MM.1S (cell line): ENCODE data around the gene PDE6A.

Experiments
- DNase-seq: peaks from one replicate; pipeline ENCODE4 v3.0.0-alpha.2; 2015
- H2AFZ ChIP-seq: fragments of 300-600 bp; sonication (generic); 2 replicates; pipeline ENCODE4 v1.6.0; 2016; ENCODE audit warnings: antibody characterized with exemption, low read length
- H3F3A ChIP-seq: fragments of 300-600 bp; sonication (generic); 2 replicates; pipeline ENCODE4 v1.6.1; 2016; ENCODE audit warnings: mild to moderate bottlenecking, antibody characterized with exemption, low read length, moderate library complexity, mixed read lengths; ENCODE audit not compliant: insufficient read depth
- H3K27ac ChIP-seq: fragments of 300-600 bp; sonication (generic); 2 replicates; pipeline ENCODE4 v1.5.1; 2016; ENCODE audit warnings: mild to moderate bottlenecking, low read length
- H3K27me3 ChIP-seq: fragments of 300-600 bp; sonication (generic); replicated peaks from 2 replicates; pipeline ENCODE4 v1.6.0; 2016; ENCODE audit warnings: low read length; ENCODE audit not compliant: insufficient read depth
- H3K36me3 ChIP-seq: fragments of 300-600 bp; sonication (generic); replicated peaks from 2 replicates; pipeline ENCODE4 v1.6.1; 2016; ENCODE audit warnings: mild to moderate bottlenecking, low read length, mixed read lengths; ENCODE audit not compliant: insufficient read depth
- H3K4me1 ChIP-seq: fragments of 300-600 bp; sonication (generic); 2 replicates; pipeline ENCODE4 v1.6.1; 2016; ENCODE audit warnings: low read length, mixed read lengths
- H3K4me2 ChIP-seq: fragments of 300-600 bp; sonication (generic); 2 replicates; pipeline ENCODE4 v1.6.0; 2016; ENCODE audit warnings: low read depth, low read length
- H3K4me3 ChIP-seq: fragments of 300-600 bp; sonication (generic); 2 replicates; pipeline ENCODE4 v1.5.1; 2016; ENCODE audit warnings: low read length, mixed read lengths
- H3K79me2 ChIP-seq: fragments of 300-600 bp; sonication (generic); 2 replicates; pipeline ENCODE4 v1.6.1; 2016; ENCODE audit warnings: mixed run types, low read length, mixed read lengths
- H3K9ac ChIP-seq: fragments of 300-600 bp; sonication (generic); 2 replicates; pipeline ENCODE4 v1.6.1; 2016; ENCODE audit warnings: low read length, mixed read lengths
- H3K9me2 ChIP-seq: fragments of 300-600 bp; sonication (generic); replicated peaks from 2 replicates; pipeline ENCODE4 v1.6.1; 2016; ENCODE audit warnings: mild to moderate bottlenecking, low read length, mixed read lengths; ENCODE audit not compliant: insufficient read depth
- H3K9me3 ChIP-seq: fragments of 300-600 bp; sonication (generic); replicated peaks from 2 replicates; pipeline ENCODE4 v1.6.1; 2016; ENCODE audit warnings: mild to moderate bottlenecking, low read length, mixed read lengths; ENCODE audit not compliant: insufficient read depth
- H4K20me1 ChIP-seq: fragments of 300-600 bp; sonication (generic); 2 replicates; pipeline ENCODE4 v1.6.1; 2016; ENCODE audit warnings: mild to moderate bottlenecking, low read length, moderate library complexity, mixed read lengths; ENCODE audit not compliant: insufficient read depth
- CTCF ChIP-seq: fragments of 300-600 bp; sonication (generic); IDR thresholded peaks from 2 replicates; pipeline ENCODE4 v1.5.1; 2016; ENCODE audit warnings: antibody characterized with exemption, low read length, mixed read lengths
- EZH2 ChIP-seq: fragments of 300-600 bp; sonication (generic); optimal IDR thresholded peaks from 2 replicates; pipeline ENCODE3; 2017; ENCODE audit warnings: low read depth, mild to moderate bottlenecking, antibody characterized with exemption, low read length, mixed read lengths
- EZH2phosphoT487 ChIP-seq: fragments of 300-600 bp; sonication (generic); IDR thresholded peaks from 2 replicates; pipeline ENCODE4 v1.6.1; 2018; ENCODE audit warnings: antibody characterized with exemption, low read length

PDE6A gene

GRCh38 chr5:149865746-149866145 is 78.8 kb downstream of the PDE6A start:
- Histone ChIP-seq H3K79me2 (no peaks in the 10 kb centered on the region), H3K36me3 (no peaks in the 10 kb centered on the region), H3K27ac (no peak overlapping the region), H4K20me1 (no peaks in the 10 kb centered on the region), H3K4me3 (no peak overlapping the region), H3K9me3 (no peaks in the 10 kb centered on the region), H3K27me3 (no peaks in the 10 kb centered on the region), H3K4me2 (no peak overlapping the region), H3K4me1 (peaks cover 14% of the 10 kb centered on the region), H3K9ac (no peak overlapping the region), H2AFZ (no peak overlapping the region), H3F3A (peaks cover 13% of the 10 kb centered on the region), H3K9me2 (no peaks in the 10 kb centered on the region)
- DNase-seq, result no peak
- TF ChIP-seq CTCF (no peak), EZH2phosphoT487 (no peak), EZH2 (no peak)

GRCh38 chr5:149863830-149864229 is 80.8 kb downstream of the PDE6A start:
- Histone ChIP-seq H2AFZ (no peak overlapping the region), H3K27ac (no peak overlapping the region), H3K4me1 (peaks cover 18% of the 10 kb centered on the region), H3K4me2 (no peak overlapping the region), H3K9ac (no peak overlapping the region), H3K36me3 (no peaks in the 10 kb centered on the region), H3K4me3 (no peak overlapping the region), H3K79me2 (no peaks in the 10 kb centered on the region), H3K9me2 (no peaks in the 10 kb centered on the region), H3K9me3 (no peaks in the 10 kb centered on the region), H3F3A (peaks cover 14% of the 10 kb centered on the region), H4K20me1 (no peaks in the 10 kb centered on the region), H3K27me3 (no peaks in the 10 kb centered on the region)
- TF ChIP-seq EZH2phosphoT487 (no peak), CTCF (no peak), EZH2 (no peak)
- DNase-seq, result no peak

- H3K36me3 ChIP-seq, result no peaks in the 10 kb centered on the region
- no peaks in the 10 kb centered on the region for H3K9me2 ChIP-seq
- TF ChIP-seq CTCF, result no peak
- no peak for TF ChIP-seq EZH2phosphoT487
- no peak for TF ChIP-seq EZH2
- H4K20me1 ChIP-seq, result no peaks in the 10 kb centered on the region
- H3K4me1 ChIP-seq, result peaks cover 18% of the 10 kb centered on the region
- H3K27me3 ChIP-seq, result no peaks in the 10 kb centered on the region
- no peak overlapping the region for H3K27ac ChIP-seq
- H2AFZ ChIP-seq, result no peak overlapping the region
- no peaks in the 10 kb centered on the region for H3K79me2 ChIP-seq
- H3K9ac ChIP-seq, result no peak overlapping the region
- no peak for DNase-seq
- no peak overlapping the region for H3K4me2 ChIP-seq
- no peak overlapping the region for H3K4me3 ChIP-seq
- H3K9me3 ChIP-seq, result no peaks in the 10 kb centered on the region
- H3F3A ChIP-seq, result peaks cover 14% of the 10 kb centered on the region
These were observed 81.4 kb downstream of the PDE6A start for GRCh38 chr5:149863176-149863575.
